CD14-positive monocyte (primary cell): Measurements from ENCODE around the gene ZP4. TPM values are rescaled to one million over a fixed set of nuclear protein-coding genes. Genes with fewer than 3 reads are reported as not detected.

Experiments used
- DNase-seq, 3 donors: peaks; one replicate each; pipeline ENCODE4 v3.0.0-alpha.2; 2011 to 2022
- H2AFZ ChIP-seq: 2 replicates; pipeline ENCODE4 v1.6.0; 2012; ENCODE audit warnings: mild to moderate bottlenecking, low read depth, low read length, inconsistent platforms; ENCODE audit not compliant: insufficient read depth, poor library complexity, severe bottlenecking
- H3K27ac ChIP-seq, 2 donors: 1 replicate in 1 of 2; 2 replicates in 1 of 2; pipeline ENCODE4 v1.5.1; 2012 to 2013; ENCODE audit warnings: low read length in 2 of 2, control low read depth in 1 of 2, inconsistent platforms in 1 of 2, low read depth in 1 of 2, mild to moderate bottlenecking in 1 of 2
- H3K27me3 ChIP-seq, 2 donors: one replicate each; pipeline versions ENCODE4 v1.6.0 to v1.6.1; 2011 to 2013; ENCODE audit warnings: low read length in 2 of 2; ENCODE audit not compliant: control insufficient read depth in 2 of 2, insufficient read depth in 2 of 2
- H3K36me3 ChIP-seq, 2 donors: replicated peaks in 1 of 2; 1 replicate in 1 of 2; 2 replicates in 1 of 2; pipeline versions ENCODE4 v1.5.1 to v1.6.1; 2012 to 2013; ENCODE audit warnings: low read length in 2 of 2, control low read depth in 1 of 2, inconsistent platforms in 1 of 2, mild to moderate bottlenecking in 1 of 2; ENCODE audit not compliant: insufficient read depth in 2 of 2, control insufficient read depth in 1 of 2
- H3K4me1 ChIP-seq, 2 donors: 1 replicate in 1 of 2; 2 replicates in 1 of 2; pipeline versions ENCODE4 v1.5.1 to v1.6.1; 2012 to 2013; ENCODE audit warnings: low read length in 2 of 2, control low read depth in 1 of 2, inconsistent platforms in 1 of 2, mild to moderate bottlenecking in 1 of 2, moderate library complexity in 1 of 2; ENCODE audit not compliant: insufficient read depth in 2 of 2, control insufficient read depth in 1 of 2
- H3K4me2 ChIP-seq: replicated peaks from 2 replicates; pipeline ENCODE3; 2012; ENCODE audit warnings: low read length, moderate library complexity, mild to moderate bottlenecking; ENCODE audit not compliant: poor library complexity, severe bottlenecking; ENCODE audit errors: extremely low read depth
- H3K4me3 ChIP-seq, 3 experiments: fragments of 200-600 bp in 1 of 3; sonication (generic) in 1 of 3; replicated peaks in 1 of 3; 1 replicate in 2 of 3; 2 replicates in 1 of 3; pipeline ENCODE4 v1.5.1; 2011 to 2013; ENCODE audit warnings: low read length in 3 of 3, mild to moderate bottlenecking in 3 of 3, control low read depth in 2 of 3, low read depth in 2 of 3, inconsistent platforms in 1 of 3, moderate library complexity in 1 of 3
- H3K79me2 ChIP-seq: 2 replicates; pipeline ENCODE4 v1.6.0; 2012; ENCODE audit warnings: mild to moderate bottlenecking, control low read depth, inconsistent platforms, low read length, moderate library complexity; ENCODE audit not compliant: insufficient read depth
- H3K9ac ChIP-seq: 2 replicates; pipeline ENCODE4 v1.6.0; 2017; ENCODE audit warnings: low read length, mild to moderate bottlenecking; ENCODE audit not compliant: insufficient read depth, poor library complexity, severe bottlenecking
- H3K9me3 ChIP-seq, 2 donors: replicated peaks in 1 of 2; 1 replicate in 1 of 2; 2 replicates in 1 of 2; pipeline versions ENCODE4 v1.5.1 to v1.6.1; 2012 to 2013; ENCODE audit warnings: low read length in 2 of 2, control low read depth in 1 of 2; ENCODE audit not compliant: control insufficient read depth in 1 of 2, insufficient read depth in 1 of 2
- H4K20me1 ChIP-seq: 2 replicates; pipeline ENCODE4 v1.6.0; 2012; ENCODE audit warnings: mild to moderate bottlenecking, low read length, control low read depth, moderate library complexity; ENCODE audit not compliant: insufficient read depth
- H3K27ac Mint-ChIP-seq, 7 donors: one replicate each; pipeline ENCODE4 v1.8.0; 2020; ENCODE audit warnings: mild to moderate bottlenecking in 7 of 7, mixed read lengths in 7 of 7, moderate library complexity in 6 of 7, inconsistent platforms in 2 of 7
- H3K27me3 Mint-ChIP-seq, 3 donors: one replicate each; pipeline ENCODE4 v1.8.0; 2021 to 2022; ENCODE audit warnings: low read depth in 3 of 3, mild to moderate bottlenecking in 3 of 3, mixed read lengths in 3 of 3, moderate library complexity in 3 of 3, inconsistent platforms in 1 of 3
- H3K36me3 Mint-ChIP-seq, 2 donors: one replicate each; pipeline ENCODE4 v1.8.0; 2020; ENCODE audit warnings: mixed read lengths in 2 of 2, inconsistent platforms in 1 of 2, mild to moderate bottlenecking in 1 of 2
- H3K4me1 Mint-ChIP-seq: one replicate; pipeline ENCODE4 v1.8.0; 2020; ENCODE audit warnings: mild to moderate bottlenecking, mixed read lengths
- H3K4me3 Mint-ChIP-seq, 2 donors: one replicate each; pipeline ENCODE4 v1.8.0; 2020; ENCODE audit warnings: mild to moderate bottlenecking in 2 of 2, mixed read lengths in 2 of 2, moderate library complexity in 1 of 2
- H3K9me3 Mint-ChIP-seq, 7 donors: one replicate each; pipeline ENCODE4 v1.8.0; 2020 to 2022; ENCODE audit warnings: mixed read lengths in 7 of 7, mild to moderate bottlenecking in 6 of 7, moderate library complexity in 6 of 7, inconsistent platforms in 2 of 7
- WGBS: methylation state at CpG from one replicate; pipeline ENCODE4 v1.1.5; 2013; ENCODE audit warnings: missing lambda C conversion rate; ENCODE audit not compliant: insufficient coverage; 5-methylcytosine and 5-hydroxymethylcytosine counted together
- intact Hi-C, 2 donors: fragments of 100-400 bp; cut with micrococcal nuclease; formaldehyde crosslinking; loops; one replicate each; pipeline versions ENCODE4 v1.15.0 to v1.15.1; 2023
- polyA plus RNA-seq, 3 donors: library from polyadenylated mRNA; depleted of rRNA in 1 of 3; unstranded in 2 of 3; stranded (reverse) in 1 of 3; fragments of 300-500 nt in 2 of 3; fragments of >200 nt in 1 of 3; fragmentation: Illumina TruSeq in 2 of 3; gene quantifications; 1 replicate in 2 of 3; 2 replicates in 1 of 3; pipeline ENCODE4 v1.2.3, GENCODE V29; 2012 to 2021
- TF ChIP-seq, protein P1 (sequence below): fragments of 200-600 bp; IDR thresholded peaks from one replicate; pipeline ENCODE4 v1.8.0; 2022; ENCODE audit warnings: antibody characterized with exemption, mild to moderate bottlenecking

Gene ZP4
- polyA plus RNA-seq, 3 donors: not detected

- H3K36me3 Mint-ChIP-seq: no peaks in the 10 kb centered on the region
Observed at GRCh38 chr1:237875291-237875690, 15.4 kb downstream of the ZP4 start.

GRCh38 chr1:237873487-237874211, 17.1 kb downstream of the ZP4 start:
- Mint-ChIP-seq H3K4me1 (no peaks in the 10 kb centered on the region), H3K27ac (no peak overlapping the region), H3K27me3 (peaks cover 0 to 2% (median 0%) of the 10 kb centered on the region in 3 donors), H3K36me3 (no peaks in the 10 kb centered on the region), H3K9me3 (peaks cover 0 to 17% (median 2%) of the 10 kb centered on the region in 7 donors), H3K4me3 (no peak overlapping the region)
- Histone ChIP-seq H3K27ac (no peak overlapping the region), H3K27me3 (no peaks in the 10 kb centered on the region), H3K9me3 (no peaks in the 10 kb centered on the region), H3K79me2 (no peaks in the 10 kb centered on the region), H3K4me1 (no peaks in the 10 kb centered on the region), H3K4me2 (no peak overlapping the region), H3K9ac (no peak overlapping the region), H3K36me3 (no peaks in the 10 kb centered on the region), H4K20me1 (no peaks in the 10 kb centered on the region), H2AFZ (no peak overlapping the region), H3K4me3 (no peak overlapping the region)
- WGBS: 81% methylated on average over 3 of the region's 4 CpGs
- no peak for DNase-seq
- intact Hi-C loops: no loop called here
- TF ChIP-seq, protein P1, sequence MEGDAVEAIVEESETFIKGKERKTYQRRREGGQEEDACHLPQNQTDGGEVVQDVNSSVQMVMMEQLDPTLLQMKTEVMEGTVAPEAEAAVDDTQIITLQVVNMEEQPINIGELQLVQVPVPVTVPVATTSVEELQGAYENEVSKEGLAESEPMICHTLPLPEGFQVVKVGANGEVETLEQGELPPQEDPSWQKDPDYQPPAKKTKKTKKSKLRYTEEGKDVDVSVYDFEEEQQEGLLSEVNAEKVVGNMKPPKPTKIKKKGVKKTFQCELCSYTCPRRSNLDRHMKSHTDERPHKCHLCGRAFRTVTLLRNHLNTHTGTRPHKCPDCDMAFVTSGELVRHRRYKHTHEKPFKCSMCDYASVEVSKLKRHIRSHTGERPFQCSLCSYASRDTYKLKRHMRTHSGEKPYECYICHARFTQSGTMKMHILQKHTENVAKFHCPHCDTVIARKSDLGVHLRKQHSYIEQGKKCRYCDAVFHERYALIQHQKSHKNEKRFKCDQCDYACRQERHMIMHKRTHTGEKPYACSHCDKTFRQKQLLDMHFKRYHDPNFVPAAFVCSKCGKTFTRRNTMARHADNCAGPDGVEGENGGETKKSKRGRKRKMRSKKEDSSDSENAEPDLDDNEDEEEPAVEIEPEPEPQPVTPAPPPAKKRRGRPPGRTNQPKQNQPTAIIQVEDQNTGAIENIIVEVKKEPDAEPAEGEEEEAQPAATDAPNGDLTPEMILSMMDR: no peak

More at GRCh38 chr1:237875291-237875690, 15.4 kb downstream of the ZP4 start:
- no peaks in the 10 kb centered on the region for H3K4me1 ChIP-seq
- no peak overlapping the region for H2AFZ ChIP-seq
- H3K9ac ChIP-seq: no peak overlapping the region
- H3K4me3 Mint-ChIP-seq: no peak overlapping the region
- H3K4me3 ChIP-seq: no peak overlapping the region
- no peaks in the 10 kb centered on the region for H3K36me3 ChIP-seq
- intact Hi-C loops: no loop called here
- H3K79me2 ChIP-seq: no peaks in the 10 kb centered on the region
- WGBS: 100% methylated on average over 2 of the region's 8 CpGs
- H3K9me3 Mint-ChIP-seq: peaks cover 0 to 17% (median 2%) of the 10 kb centered on the region in 7 donors
- no peaks in the 10 kb centered on the region for H3K4me1 Mint-ChIP-seq
- no peak overlapping the region for H3K27ac Mint-ChIP-seq
- peaks cover 0 to 2% (median 0%) of the 10 kb centered on the region in 3 donors for H3K27me3 Mint-ChIP-seq
- TF ChIP-seq, protein P1: no peak
- no peaks in the 10 kb centered on the region for H3K9me3 ChIP-seq
- H3K4me2 ChIP-seq: no peak overlapping the region
- H3K27ac ChIP-seq: no peak overlapping the region
- no peaks in the 10 kb centered on the region for H4K20me1 ChIP-seq
- no peaks in the 10 kb centered on the region for H3K27me3 ChIP-seq
- no peak for DNase-seq
